Transverse colon (tissue), 4 donors: ENCODE measurements around the gene DCAF15. TPM values are rescaled to one million over a fixed set of nuclear protein-coding genes. Genes with fewer than 3 reads are reported as not detected.
A peak's percentile ranks its signal among the peaks of the same experiment; 100 is the strongest.

Experiments used
- DNase-seq: peaks from one replicate; pipeline ENCODE4 v3.0.0-alpha.2; 2019
- H3K27ac ChIP-seq, 4 donors: fragments of 200-600 bp; sonication (generic); 2 replicates each; pipeline ENCODE4 v1.5.1; 2016 to 2018; ENCODE audit warnings: inconsistent platforms in 4 of 4
- H3K27me3 ChIP-seq: fragments of 200-600 bp; sonication (generic); 2 replicates; pipeline ENCODE4 v1.5.1; 2017; ENCODE audit warnings: inconsistent platforms
- H3K36me3 ChIP-seq, 4 donors: fragments of 200-600 bp; sonication (generic); 2 replicates each; pipeline ENCODE4 v1.5.1; 2017 to 2019; ENCODE audit warnings: inconsistent platforms in 4 of 4
- H3K4me1 ChIP-seq, 4 donors: fragments of 200-600 bp; sonication (generic); 2 replicates each; pipeline ENCODE4 v1.5.1; 2017 to 2020; ENCODE audit warnings: inconsistent platforms in 4 of 4
- H3K4me3 ChIP-seq, 4 donors: fragments of 200-600 bp; sonication (generic); 1 replicate in 1 of 4; 2 replicates in 3 of 4; pipeline versions ENCODE4 v1.5.1 to v1.6.1; 2017 to 2019; ENCODE audit warnings: inconsistent platforms in 4 of 4
- H3K9me3 ChIP-seq, 2 donors: fragments of 200-600 bp; sonication (generic); 2 replicates each; pipeline ENCODE4 v1.5.1; 2017 to 2019; ENCODE audit warnings: inconsistent platforms in 2 of 2
- CTCF ChIP-seq, 5 experiments: fragments of 200-600 bp in 3 of 5; fragments of 450-650 bp in 2 of 5; sonication (generic) in 3 of 5; IDR thresholded peaks; 1 replicate in 2 of 5; 2 replicates in 3 of 5; pipeline ENCODE4 v1.5.1; 2016 to 2017; ENCODE audit warnings: antibody characterized with exemption in 5 of 5, inconsistent platforms in 3 of 5, mild to moderate bottlenecking in 2 of 5, moderate library complexity in 1 of 5
- EP300 ChIP-seq: sonication (generic); formaldehyde crosslinking; IDR thresholded peaks from one replicate; pipeline ENCODE4 v1.6.1; 2017; ENCODE audit warnings: antibody characterized with exemption, low read depth
- POLR2A ChIP-seq: fragments of 450-650 bp; IDR thresholded peaks from one replicate; pipeline ENCODE4 v1.6.1; 2016; ENCODE audit warnings: antibody characterized with exemption, mild to moderate bottlenecking, moderate library complexity
- POLR2AphosphoS5 ChIP-seq, 3 donors: sonication (generic); formaldehyde crosslinking; IDR thresholded peaks; one replicate each; pipeline ENCODE4 v1.6.1; 2016; ENCODE audit warnings: antibody characterized with exemption in 3 of 3
- WGBS, 2 donors: methylation state at CpG; one replicate each; pipeline ENCODE4 v1.1.5; 2018; ENCODE audit warnings: low coverage in 1 of 2; 5-methylcytosine and 5-hydroxymethylcytosine counted together
- in situ Hi-C, 4 donors: fragments of 200-750 bp; cut with MboI; loops; one replicate each; pipeline versions ENCODE4 v1.15.0 to v1.15.1; 2017; ENCODE audit warnings: low sequenced_read_pairs in 3 of 4, low pct_ligation_motif_present in 1 of 4, low pct_unique_long_range_greater_than_20kb in 1 of 4
- intact Hi-C: fragments of 100-400 bp; cut with DNase I; formaldehyde crosslinking; loops from one replicate; pipeline ENCODE4 v1.15.1; 2023; ENCODE audit warnings: low total_unique reads
- total RNA-seq, 4 donors: library from RNA; depleted of rRNA; stranded (reverse); fragments of >200 nt; gene quantifications; one replicate each; pipeline ENCODE4 v1.1.0, GENCODE V29; 2016

Gene DCAF15
- total RNA-seq, 4 donors from 2014 or later: 26.2 to 61.7 (median 35.8) TPM

- WGBS, 2 donors: 100% methylated on average over 1 of the region's 1 CpG; no CpG with 5 or more reads in 1 of the 2 donors
Measured at GRCh38 chr19:13942023-13942684, 10.2 kb upstream of the DCAF15 start.

DNA sequence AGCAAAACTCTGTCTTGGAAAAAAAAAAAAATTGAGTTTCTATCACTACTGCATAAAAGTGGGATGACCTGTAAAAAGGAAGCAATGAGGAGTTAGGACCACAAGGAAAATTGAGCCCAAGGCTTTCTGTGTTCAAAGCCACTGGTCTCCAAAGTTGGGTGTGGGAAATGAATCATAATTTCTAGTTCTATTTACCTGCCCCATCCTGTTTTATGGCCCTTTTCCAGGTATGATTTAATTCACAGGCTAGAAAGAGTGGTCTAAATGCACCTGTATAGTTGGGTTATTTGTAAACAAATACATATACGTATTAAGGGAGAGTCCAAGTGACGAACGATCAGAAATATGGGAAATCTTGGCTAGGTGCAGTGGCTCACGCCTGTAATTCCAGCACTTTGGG is 5.9 kb upstream of the DCAF15 start:
- WGBS, 2 donors: 78 to 86% methylated on average over 3 to 4 of the region's 4 CpGs
- Histone ChIP-seq H3K27me3 (no peaks in the 10 kb centered on the region), H3K36me3 (no peaks in the 10 kb centered on the region), H3K27ac (no peak overlapping the region), H3K4me1 (no peaks in the 10 kb centered on the region), H3K4me3 (no peak overlapping the region), H3K9me3 (no peaks in the 10 kb centered on the region)
- in situ Hi-C loops: no loop called here
- TF ChIP-seq POLR2A (no peak), CTCF (IDR thresholded peaks at IDR 0.05) (no peak), EP300 (no peak), POLR2AphosphoS5 (IDR thresholded peaks at IDR 0.05) (no peak)
- intact Hi-C loops: no loop called here
- no peak for DNase-seq

More at GRCh38 chr19:13942023-13942684, 10.2 kb upstream of the DCAF15 start:
- peaks cover 9% of the 10 kb centered on the region for H3K27me3 ChIP-seq
- no peak for DNase-seq
- intact Hi-C loops: no loop called here
- H3K9me3 ChIP-seq: no peaks in the 10 kb centered on the region
- H3K4me1 ChIP-seq: no peaks in the 10 kb centered on the region
- no peak overlapping the region for H3K27ac ChIP-seq
- no peak overlapping the region for H3K4me3 ChIP-seq
- no peaks in the 10 kb centered on the region for H3K36me3 ChIP-seq
- in situ Hi-C loops: no loop called here
- no peak for TF ChIP-seq CTCF (IDR thresholded peaks at IDR 0.05)

DNA sequence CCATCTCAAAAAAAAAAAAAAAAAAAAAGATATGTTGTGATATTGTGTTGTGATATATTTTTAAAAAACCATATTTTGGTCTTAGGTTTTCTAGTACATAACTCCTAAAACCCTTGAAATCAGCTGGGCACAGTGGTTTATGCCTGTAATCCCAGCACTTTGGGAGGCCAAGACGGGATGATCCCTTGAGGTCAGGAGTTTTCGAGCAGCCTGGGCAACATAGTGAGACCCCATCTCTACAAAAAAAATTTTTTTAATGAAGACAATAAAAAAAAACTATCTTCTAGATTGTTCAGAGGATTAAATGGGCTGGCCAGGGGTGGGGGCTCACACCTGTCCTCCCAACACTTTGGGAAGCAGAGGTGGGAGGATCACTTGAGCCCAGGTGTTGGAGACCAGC is 1.3 kb upstream of the DCAF15 start:
- intact Hi-C loops (no loop called here), in situ Hi-C loops (no loop called here)
- H3K27ac ChIP-seq: no peak overlapping the region
- TF ChIP-seq CTCF (IDR thresholded peaks at IDR 0.05) (no peak), POLR2A (no peak), POLR2AphosphoS5 (IDR thresholded peaks at IDR 0.05) (no peak), EP300 (no peak)
- 87 to 100% methylated on average over 1 to 2 of the region's 2 CpGs for WGBS, 2 donors
- no peaks in the 10 kb centered on the region for H3K9me3 ChIP-seq
- H3K27me3 ChIP-seq: no peaks in the 10 kb centered on the region
- H3K36me3 ChIP-seq: peaks cover 0 to 8% (median 4%) of the 10 kb centered on the region in 4 donors
- peaks cover 3 to 16% (median 13%) of the 10 kb centered on the region in 4 donors for H3K4me1 ChIP-seq
- no peak for DNase-seq
- H3K4me3 ChIP-seq: no peak overlapping the region

DNA sequence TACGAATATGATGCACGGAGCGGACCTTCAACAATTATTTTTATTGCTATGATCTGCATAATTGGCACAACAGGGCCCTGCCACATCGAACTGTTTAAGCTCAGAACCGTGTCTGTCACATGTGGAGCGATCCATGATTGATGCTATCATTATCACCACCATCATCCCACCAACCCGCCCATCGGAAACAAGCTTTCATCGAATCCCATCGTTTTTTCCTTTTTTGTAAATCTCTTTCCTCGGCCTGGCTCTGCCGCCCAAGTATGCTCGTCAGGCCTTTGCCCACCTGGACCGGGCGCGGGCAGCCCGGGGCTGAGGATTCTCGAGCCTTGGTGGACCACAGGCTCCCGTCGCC is 533 bp upstream of the DCAF15 start:
- no peak for DNase-seq
- no peaks in the 10 kb centered on the region for H3K27me3 ChIP-seq
- in situ Hi-C loops (no loop called here), intact Hi-C loops (no loop called here)
- peak overlapping the region in 3 of 4 donors; percentile 15 to 54 (median 27) for H3K27ac ChIP-seq
- H3K4me1 ChIP-seq: peaks cover 3 to 16% (median 13%) of the 10 kb centered on the region in 4 donors
- TF ChIP-seq POLR2A: no peak
- TF ChIP-seq EP300: no peak
- no peak for TF ChIP-seq CTCF (IDR thresholded peaks at IDR 0.05)
- no peak for TF ChIP-seq POLR2AphosphoS5 (IDR thresholded peaks at IDR 0.05)
- WGBS, 2 donors: 8 to 30% methylated on average over 6 to 20 of the region's 20 CpGs
- peaks cover 0 to 16% (median 8%) of the 10 kb centered on the region in 4 donors for H3K36me3 ChIP-seq
- H3K4me3 ChIP-seq: peak overlapping the region in 2 of 4 donors; percentile 45 to 96
- H3K9me3 ChIP-seq: no peaks in the 10 kb centered on the region
